Measurements from ENCODE around the gene ABI2. TPM values are rescaled to one million over a fixed set of nuclear protein-coding genes. Genes with fewer than 3 reads are reported as not detected.
"Not testable (repeated sequence)": the region's sequence is repeated elsewhere in the genome, so short reads cannot be mapped to it uniquely, and the experiment has no call there.

The ABI2 gene
- total RNA-seq, 2 experiments from 2014 or later: 19.3 to 21.0 TPM

GRCh38 chr2:203340791-203341487, 12.7 kb downstream of the ABI2 start:
- no peak overlapping the region for H3K4me3 Mint-ChIP-seq
- H3K27ac Mint-ChIP-seq: no peak overlapping the region
- intact Hi-C loops (cut with DNase I, micrococcal nuclease): no loop called here
- POLR2A ChIA-PET: no interaction called here
- CTCF ChIA-PET: no interaction called here
- DNase-seq: no peak
- no peaks in the 10 kb centered on the region for H3K9me3 Mint-ChIP-seq
- H3K27me3 ChIP-seq (ENCODE audit: control insufficient read depth in 1 of 2, insufficient read depth in 2 of 2, low read length in 2 of 2): no peaks in the 10 kb centered on the region
- no peak for TF ChIP-seq CTCF (IDR thresholded peaks at IDR 0.05)
- no peak overlapping the region for H3K27ac ChIP-seq (ENCODE audit: low read depth in 1 of 2, low read length in 2 of 2)
- no peaks in the 10 kb centered on the region for H3K9me3 ChIP-seq (ENCODE audit: control insufficient read depth in 1 of 2, insufficient read depth in 1 of 2, low read length in 2 of 2)
- H3K27me3 Mint-ChIP-seq: no peaks in the 10 kb centered on the region
- peaks cover 5% of the 10 kb centered on the region for H3K36me3 ChIP-seq (ENCODE audit: insufficient read depth, low read length)
- ATAC-seq (ENCODE audit: poor library complexity): no peak
- H3K4me1 Mint-ChIP-seq (ENCODE audit: low read depth): peaks cover 10% of the 10 kb centered on the region
- H3K36me3 Mint-ChIP-seq (ENCODE audit: low read depth): peaks cover 32% of the 10 kb centered on the region
- H3K4me1 ChIP-seq (ENCODE audit: insufficient read depth, low read length): no peaks in the 10 kb centered on the region
- no peak overlapping the region for H3K4me3 ChIP-seq (ENCODE audit: low read length)

GRCh38 chr2:203341741-203342310, 13.6 kb downstream of the ABI2 start:
- no peak overlapping the region for H3K4me3 Mint-ChIP-seq
- TF ChIP-seq CTCF (IDR thresholded peaks at IDR 0.05): no peak
- Histone ChIP-seq H3K27ac (ENCODE audit: low read depth in 1 of 2, low read length in 2 of 2) (no peak overlapping the region), H3K4me3 (ENCODE audit: low read length) (no peak overlapping the region), H3K4me1 (ENCODE audit: insufficient read depth, low read length) (no peaks in the 10 kb centered on the region), H3K27me3 (ENCODE audit: control insufficient read depth in 1 of 2, insufficient read depth in 2 of 2, low read length in 2 of 2) (no peaks in the 10 kb centered on the region), H3K9me3 (ENCODE audit: control insufficient read depth in 1 of 2, insufficient read depth in 1 of 2, low read length in 2 of 2) (no peaks in the 10 kb centered on the region), H3K36me3 (ENCODE audit: insufficient read depth, low read length) (peaks cover 5% of the 10 kb centered on the region)
- H3K9me3 Mint-ChIP-seq: no peaks in the 10 kb centered on the region
- DNase-seq (no peak), ATAC-seq (ENCODE audit: poor library complexity) (no peak)
- no peak overlapping the region for H3K27ac Mint-ChIP-seq
- peaks cover 3% of the 10 kb centered on the region for H3K4me1 Mint-ChIP-seq (ENCODE audit: low read depth)
- POLR2A ChIA-PET: no interaction called here
- CTCF ChIA-PET: no interaction called here
- H3K36me3 Mint-ChIP-seq (ENCODE audit: low read depth): peaks cover 24% of the 10 kb centered on the region
- no peaks in the 10 kb centered on the region for H3K27me3 Mint-ChIP-seq
- intact Hi-C loops (cut with DNase I, micrococcal nuclease): no loop called here

- H3K4me3 Mint-ChIP-seq; CTCF ChIA-PET; H3K4me1 ChIP-seq (ENCODE audit: insufficient read depth, low read length); DNase-seq; POLR2A ChIA-PET; ATAC-seq (ENCODE audit: poor library complexity); H3K27ac ChIP-seq (ENCODE audit: low read depth in 1 of 2, low read length in 2 of 2); H3K4me3 ChIP-seq (ENCODE audit: low read length); H3K9me3 ChIP-seq (ENCODE audit: control insufficient read depth in 1 of 2, insufficient read depth in 1 of 2, low read length in 2 of 2); H3K9me3 Mint-ChIP-seq; H3K36me3 ChIP-seq (ENCODE audit: insufficient read depth, low read length); H3K4me1 Mint-ChIP-seq (ENCODE audit: low read depth); H3K27me3 ChIP-seq (ENCODE audit: control insufficient read depth in 1 of 2, insufficient read depth in 2 of 2, low read length in 2 of 2); H3K27me3 Mint-ChIP-seq; intact Hi-C loops (cut with DNase I, micrococcal nuclease); H3K27ac Mint-ChIP-seq: not testable (repeated sequence)
- peaks cover 24% of the 10 kb centered on the region for H3K36me3 Mint-ChIP-seq (ENCODE audit: low read depth)
Measured at GRCh38 chr2:203342374-203342773, 14.2 kb downstream of the ABI2 start.

- H3K4me1 ChIP-seq (ENCODE audit: insufficient read depth, low read length): no peaks in the 10 kb centered on the region
- H3K4me3 ChIP-seq (ENCODE audit: low read length): no peak overlapping the region
- H3K36me3 Mint-ChIP-seq (ENCODE audit: low read depth): peaks cover 18% of the 10 kb centered on the region
- H3K9me3 Mint-ChIP-seq: no peaks in the 10 kb centered on the region
- no peaks in the 10 kb centered on the region for H3K9me3 ChIP-seq (ENCODE audit: control insufficient read depth in 1 of 2, insufficient read depth in 1 of 2, low read length in 2 of 2)
- no peak for DNase-seq
- no peak overlapping the region for H3K27ac ChIP-seq (ENCODE audit: low read depth in 1 of 2, low read length in 2 of 2)
- intact Hi-C loops (cut with DNase I, micrococcal nuclease): no loop called here
- peaks cover 5% of the 10 kb centered on the region for H3K36me3 ChIP-seq (ENCODE audit: insufficient read depth, low read length)
- peaks cover 7% of the 10 kb centered on the region for H3K4me1 Mint-ChIP-seq (ENCODE audit: low read depth)
- H3K27ac Mint-ChIP-seq: no peak overlapping the region
- ChIA-PET CTCF (no interaction called here), POLR2A (no interaction called here)
- no peaks in the 10 kb centered on the region for H3K27me3 Mint-ChIP-seq
- TF ChIP-seq CTCF (IDR thresholded peaks at IDR 0.05): no peak
- H3K27me3 ChIP-seq (ENCODE audit: control insufficient read depth in 1 of 2, insufficient read depth in 2 of 2, low read length in 2 of 2): no peaks in the 10 kb centered on the region
- no peak overlapping the region for H3K4me3 Mint-ChIP-seq
- no peak for ATAC-seq (ENCODE audit: poor library complexity)
Measured at GRCh38 chr2:203344667-203345066, 16.5 kb downstream of the ABI2 start.
